Central memory CD8-positive, alpha-beta T cell (primary cell): ENCODE data around the gene SYNC.
"Not testable (repeated sequence)": the region's sequence is repeated elsewhere in the genome, so short reads cannot be mapped to it uniquely, and the experiment has no call there.

ENCODE experiments used
- ATAC-seq: fragments of 150-1000 bp; cut with Tn5 transposase; replicated peaks from 2 replicates; pipeline ENCODE4 v1.10.0; 2022; ENCODE audit warnings: mild to moderate bottlenecking, moderate FRiP score, moderate number of reproducible peaks; ENCODE audit not compliant: poor library complexity, severe bottlenecking; ENCODE audit errors: extremely low read depth
- DNase-seq, 2 donors: peaks; one replicate each; pipeline ENCODE4 v3.0.0; 2021; ENCODE audit warnings: low spot score in 2 of 2
- H3K27ac Mint-ChIP-seq: one replicate; pipeline ENCODE4 v1.8.0; 2022; ENCODE audit warnings: low read depth, mild to moderate bottlenecking, moderate library complexity, mixed read lengths
- H3K27me3 Mint-ChIP-seq: one replicate; pipeline ENCODE4 v1.8.0; 2022; ENCODE audit warnings: mixed read lengths
- H3K36me3 Mint-ChIP-seq: one replicate; pipeline ENCODE4 v1.8.0; 2022; ENCODE audit warnings: mild to moderate bottlenecking, moderate library complexity, mixed read lengths; ENCODE audit not compliant: insufficient read depth
- H3K4me1 Mint-ChIP-seq: one replicate; pipeline ENCODE4 v1.8.0; 2022; ENCODE audit warnings: mixed read lengths
- H3K4me3 Mint-ChIP-seq: one replicate; pipeline ENCODE4 v1.8.0; 2022; ENCODE audit warnings: mild to moderate bottlenecking, moderate library complexity, mixed read lengths
- H3K9me3 Mint-ChIP-seq: one replicate; pipeline ENCODE4 v1.8.0; 2022; ENCODE audit warnings: mixed read lengths

Gene SYNC

GRCh38 chr1:32696996-32697395 is 5.6 kb downstream of the SYNC start:
- not testable (repeated sequence) for H3K4me3 Mint-ChIP-seq, H3K36me3 Mint-ChIP-seq, ATAC-seq, H3K27me3 Mint-ChIP-seq, H3K4me1 Mint-ChIP-seq, H3K9me3 Mint-ChIP-seq, DNase-seq, H3K27ac Mint-ChIP-seq

GRCh38 chr1:32696041-32696440 is 6.5 kb downstream of the SYNC start:
- no peak for ATAC-seq
- Mint-ChIP-seq H3K4me1 (peaks cover 6% of the 10 kb centered on the region), H3K9me3 (no peaks in the 10 kb centered on the region), H3K36me3 (no peaks in the 10 kb centered on the region), H3K27me3 (peaks cover 8% of the 10 kb centered on the region), H3K27ac (peak overlapping the region; percentile 29), H3K4me3 (no peak overlapping the region)
- DNase-seq: no peak

DNA sequence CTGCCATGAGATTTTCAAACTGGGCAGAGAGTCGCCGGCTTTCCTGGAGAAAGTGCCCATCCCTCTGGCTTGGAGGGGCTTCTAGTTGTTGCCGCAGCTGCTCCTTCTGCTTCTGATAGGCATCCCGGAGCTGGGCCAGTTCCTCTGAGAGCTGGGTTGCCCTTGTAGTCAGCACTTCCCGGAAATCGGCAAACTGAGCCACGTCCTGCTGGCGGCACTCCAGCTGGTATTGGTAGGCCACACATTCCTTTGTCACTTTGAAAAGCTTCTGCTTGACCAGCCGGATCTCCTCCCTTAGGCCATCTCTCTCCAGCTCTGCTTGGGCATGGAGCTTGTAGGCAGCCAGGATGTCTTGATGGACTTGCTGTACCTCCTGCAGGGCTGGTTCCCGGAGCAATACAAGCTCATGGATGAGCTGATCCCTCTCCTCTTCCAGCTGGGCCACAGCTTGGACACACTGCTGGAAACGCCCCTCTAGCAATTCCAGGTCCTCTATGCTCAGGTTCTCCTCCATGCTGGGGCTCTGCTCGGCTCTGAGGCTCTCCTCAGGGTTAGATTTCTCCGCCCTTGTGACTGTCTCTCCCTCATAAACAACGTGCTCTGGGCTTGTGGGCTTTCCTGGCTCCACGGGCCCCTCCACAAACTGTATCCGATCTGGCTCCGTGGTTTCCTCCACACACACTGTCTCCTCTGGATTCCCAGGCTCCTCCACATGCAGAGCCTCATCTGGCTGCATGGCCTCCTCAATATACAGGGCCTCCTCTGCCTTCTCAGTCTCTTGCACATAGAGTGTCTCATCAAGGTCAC is 7.3 kb downstream of the SYNC start:
- H3K4me3 Mint-ChIP-seq: no peak overlapping the region
- ATAC-seq: no peak
- no peaks in the 10 kb centered on the region for H3K36me3 Mint-ChIP-seq
- H3K9me3 Mint-ChIP-seq: no peaks in the 10 kb centered on the region
- peaks cover 6% of the 10 kb centered on the region for H3K4me1 Mint-ChIP-seq
- no peak for DNase-seq
- peaks cover 6% of the 10 kb centered on the region for H3K27me3 Mint-ChIP-seq
- peak overlapping the region; percentile 29 for H3K27ac Mint-ChIP-seq

DNA sequence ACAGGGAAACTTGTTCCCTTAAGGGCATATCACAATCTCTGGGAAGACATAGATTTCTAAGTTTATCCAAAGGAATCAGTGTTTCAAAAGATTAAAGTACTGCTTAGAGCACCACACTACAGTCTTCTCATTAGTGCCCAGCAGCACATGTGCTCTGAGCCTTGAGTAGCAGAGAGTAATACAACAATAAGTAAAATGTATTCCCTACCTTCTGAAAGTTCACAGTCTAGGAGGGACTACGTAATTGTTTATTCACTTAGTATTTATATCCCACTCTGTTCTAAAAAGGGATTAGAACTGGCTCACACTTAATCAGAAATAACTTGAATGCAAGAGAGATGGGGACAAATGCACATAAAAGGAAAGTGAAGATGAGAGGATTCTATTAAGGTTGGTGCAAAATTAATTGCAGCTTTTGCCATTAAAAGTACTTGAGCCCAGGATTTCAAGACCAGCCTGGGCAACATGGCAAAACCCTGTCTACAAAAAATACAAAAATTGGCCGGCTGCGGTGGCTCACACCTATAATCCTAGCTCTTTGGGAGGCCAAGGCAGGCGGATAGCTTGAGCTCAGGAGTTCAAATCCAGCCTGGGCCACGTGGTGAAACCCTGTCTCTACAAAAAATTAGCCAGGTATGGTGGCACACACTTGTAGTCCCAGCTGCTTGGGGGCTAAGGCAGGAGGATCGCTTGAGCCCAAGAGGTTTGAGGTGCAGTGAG is 9.0 kb downstream of the SYNC start:
- Mint-ChIP-seq H3K9me3 (no peaks in the 10 kb centered on the region), H3K4me3 (no peak overlapping the region), H3K36me3 (no peaks in the 10 kb centered on the region), H3K27ac (peak overlapping the region; percentile 32), H3K4me1 (peaks cover 6% of the 10 kb centered on the region), H3K27me3 (no peaks in the 10 kb centered on the region)
- DNase-seq: no peak
- no peak for ATAC-seq

- ATAC-seq (no peak), DNase-seq (no peak)
- no peak overlapping the region for H3K27ac Mint-ChIP-seq
- H3K9me3 Mint-ChIP-seq: no peaks in the 10 kb centered on the region
- H3K4me1 Mint-ChIP-seq: no peaks in the 10 kb centered on the region
- H3K27me3 Mint-ChIP-seq: no peaks in the 10 kb centered on the region
- peaks cover 36% of the 10 kb centered on the region for H3K36me3 Mint-ChIP-seq
- no peak overlapping the region for H3K4me3 Mint-ChIP-seq
Measured at GRCh38 chr1:32686387-32686786, 16.2 kb downstream of the SYNC start.

DNA sequence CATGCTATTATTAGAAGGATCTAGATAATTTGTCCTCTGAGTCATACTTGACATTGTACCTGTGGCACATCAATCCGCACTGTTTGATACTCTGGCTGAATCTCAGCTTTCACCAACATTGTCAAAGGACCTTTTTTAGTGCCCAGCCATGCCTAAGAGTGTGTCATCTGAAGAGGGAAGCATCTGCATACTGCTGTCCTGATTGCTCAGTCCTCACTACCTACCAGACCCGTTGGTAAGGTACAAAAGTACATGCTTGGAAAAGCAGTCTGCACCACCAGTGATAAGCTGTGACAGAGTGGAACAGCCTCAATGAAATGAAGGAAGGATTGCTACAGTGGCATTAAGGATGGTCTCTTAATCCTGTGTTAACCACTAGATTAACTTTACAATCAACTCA is 17.1 kb downstream of the SYNC start:
- DNase-seq: no peak
- Mint-ChIP-seq H3K4me3 (no peak overlapping the region), H3K27me3 (no peaks in the 10 kb centered on the region), H3K9me3 (no peaks in the 10 kb centered on the region), H3K27ac (no peak overlapping the region), H3K36me3 (peaks cover 45% of the 10 kb centered on the region), H3K4me1 (no peaks in the 10 kb centered on the region)
- no peak for ATAC-seq

GRCh38 chr1:32684167-32684811 is 18.3 kb downstream of the SYNC start:
- Mint-ChIP-seq H3K27ac (no peak overlapping the region), H3K36me3 (peaks cover 56% of the 10 kb centered on the region), H3K4me3 (no peak overlapping the region), H3K27me3 (no peaks in the 10 kb centered on the region), H3K4me1 (no peaks in the 10 kb centered on the region), H3K9me3 (no peaks in the 10 kb centered on the region)
- ATAC-seq: no peak
- DNase-seq: no peak

- no peak for ATAC-seq
- Mint-ChIP-seq H3K9me3 (no peaks in the 10 kb centered on the region), H3K4me3 (no peak overlapping the region), H3K36me3 (peaks cover 61% of the 10 kb centered on the region), H3K27ac (no peak overlapping the region), H3K27me3 (no peaks in the 10 kb centered on the region), H3K4me1 (no peaks in the 10 kb centered on the region)
- DNase-seq: no peak
Measured at GRCh38 chr1:32683397-32683796, 19.2 kb downstream of the SYNC start.

DNA sequence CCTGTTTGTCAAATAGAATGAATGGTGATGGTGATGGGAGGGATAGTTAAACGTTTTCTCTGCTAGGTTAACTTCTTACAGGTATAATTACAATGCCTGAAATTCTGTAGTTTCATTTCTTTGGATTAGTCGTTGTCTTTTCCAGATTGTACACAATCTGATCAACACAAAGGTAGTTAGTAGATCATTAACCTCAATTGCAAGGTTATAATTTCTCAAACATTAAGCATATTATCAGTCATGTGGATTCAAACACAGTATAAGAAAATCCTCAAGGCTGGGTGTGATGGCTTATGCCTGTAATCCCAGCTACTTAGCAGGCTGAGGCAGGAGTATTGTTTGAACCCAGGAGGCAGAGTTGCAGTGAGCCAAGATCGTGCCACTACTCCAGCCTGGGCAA is 20.6 kb downstream of the SYNC start:
- Mint-ChIP-seq H3K27ac (no peak overlapping the region), H3K4me3 (no peak overlapping the region), H3K9me3 (no peaks in the 10 kb centered on the region), H3K4me1 (no peaks in the 10 kb centered on the region), H3K36me3 (peaks cover 69% of the 10 kb centered on the region), H3K27me3 (no peaks in the 10 kb centered on the region)
- ATAC-seq (no peak), DNase-seq (no peak)

DNA sequence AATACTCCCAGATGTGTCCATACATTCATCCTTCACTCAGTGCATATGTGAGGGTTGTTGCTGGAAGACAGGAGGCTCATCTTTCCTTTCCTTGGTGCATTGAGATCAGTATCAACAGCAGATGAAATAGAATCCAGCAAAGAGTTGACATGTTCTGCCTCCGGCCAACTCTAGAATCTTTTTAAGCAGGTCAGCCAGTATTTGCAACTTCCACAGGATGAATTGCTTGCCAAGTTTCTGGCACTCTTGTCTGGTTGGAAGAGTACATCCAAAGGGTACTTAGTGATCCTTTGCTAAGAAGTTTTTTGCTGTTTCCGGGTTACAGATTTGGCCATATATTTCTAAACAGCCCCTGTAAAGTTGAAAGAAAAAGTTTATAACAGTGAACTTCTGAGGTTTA is 21.1 kb downstream of the SYNC start:
- Mint-ChIP-seq H3K4me3 (no peak overlapping the region), H3K27ac (no peak overlapping the region), H3K9me3 (no peaks in the 10 kb centered on the region), H3K36me3 (peaks cover 73% of the 10 kb centered on the region), H3K4me1 (no peaks in the 10 kb centered on the region), H3K27me3 (no peaks in the 10 kb centered on the region)
- ATAC-seq (no peak), DNase-seq (no peak)

GRCh38 chr1:32680642-32681041 is 21.9 kb downstream of the SYNC start:
- Mint-ChIP-seq H3K4me3 (no peak overlapping the region), H3K27me3 (no peaks in the 10 kb centered on the region), H3K36me3 (peaks cover 75% of the 10 kb centered on the region), H3K27ac (no peak overlapping the region), H3K4me1 (no peaks in the 10 kb centered on the region), H3K9me3 (no peaks in the 10 kb centered on the region)
- DNase-seq (no peak), ATAC-seq (no peak)

GRCh38 chr1:32679993-32680392 is 22.6 kb downstream of the SYNC start:
- H3K4me3 Mint-ChIP-seq: not testable (repeated sequence)

DNA sequence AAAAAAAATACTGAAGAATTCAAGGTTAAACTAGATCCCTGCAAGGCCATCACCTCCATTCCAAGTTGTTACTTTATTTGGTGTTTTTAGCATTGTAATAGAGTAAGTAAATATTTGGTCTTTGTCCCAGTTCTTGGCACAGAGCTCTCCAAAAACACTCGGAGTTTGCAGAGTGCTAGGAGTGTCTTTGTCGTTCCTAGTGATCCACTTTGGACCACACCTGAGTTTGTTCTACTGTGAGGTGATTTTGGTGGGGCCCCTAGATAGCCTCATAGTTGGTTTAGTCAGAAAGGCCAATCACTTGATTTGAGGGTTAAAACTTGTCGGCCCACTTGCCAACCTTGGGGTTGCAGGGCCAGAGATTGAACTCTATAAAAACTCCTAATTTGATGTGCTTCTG is 25.6 kb downstream of the SYNC start:
- H3K4me3 Mint-ChIP-seq: no peak overlapping the region
- H3K36me3 Mint-ChIP-seq: peaks cover 85% of the 10 kb centered on the region
- DNase-seq: no peak
- H3K27me3 Mint-ChIP-seq: no peaks in the 10 kb centered on the region
- no peaks in the 10 kb centered on the region for H3K9me3 Mint-ChIP-seq
- no peak overlapping the region for H3K27ac Mint-ChIP-seq
- ATAC-seq: no peak
- H3K4me1 Mint-ChIP-seq: no peaks in the 10 kb centered on the region

More at GRCh38 chr1:32679993-32680392, 22.6 kb downstream of the SYNC start:
- not testable (repeated sequence) for ATAC-seq, H3K4me1 Mint-ChIP-seq, H3K27ac Mint-ChIP-seq, H3K27me3 Mint-ChIP-seq, DNase-seq, H3K9me3 Mint-ChIP-seq
- H3K36me3 Mint-ChIP-seq: peaks cover 79% of the 10 kb centered on the region
